AG08396 (cell line): Measurements from ENCODE around the gene IFNA1.
"Not testable (repeated sequence)": the region's sequence is repeated elsewhere in the genome, so short reads cannot be mapped to it uniquely, and the experiment has no call there.

Experiments
- DNase-seq: peaks from one replicate; pipeline ENCODE4 v3.0.0; 2012; ENCODE audit warnings: low spot score, mixed read lengths

Gene IFNA1

GRCh38 chr9:21449312-21449711 lies 9.1 kb downstream of the IFNA1 start:
- not testable (repeated sequence) for DNase-seq

GRCh38 chr9:21450733-21451394 lies 10.6 kb downstream of the IFNA1 start:
- no peak for DNase-seq

- DNase-seq, result no peak
Observed at GRCh38 chr9:21452681-21453080, 12.4 kb downstream of the IFNA1 start.

GRCh38 chr9:21454149-21454548 lies 13.9 kb downstream of the IFNA1 start:
- DNase-seq, result no peak

DNA sequence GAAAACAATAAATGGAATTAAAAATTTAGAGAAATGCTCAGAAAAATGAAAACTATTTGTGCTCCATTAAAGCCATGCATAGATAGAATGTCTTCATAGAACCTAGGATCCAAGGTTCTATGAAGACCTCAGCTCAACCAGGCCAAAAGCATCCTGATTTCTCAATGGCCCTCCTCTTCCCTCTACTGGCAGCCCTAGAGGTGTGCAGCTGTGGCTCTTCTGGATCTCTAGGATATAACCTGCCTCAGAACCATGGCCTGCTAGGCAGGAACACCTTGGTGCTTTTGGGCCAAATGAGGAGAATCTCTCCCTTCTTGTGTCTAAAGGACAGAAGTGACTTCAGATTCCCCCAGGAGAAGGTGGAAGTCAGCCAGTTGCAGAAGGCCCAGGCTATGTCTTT lies 15.1 kb downstream of the IFNA1 start:
- peak; percentile 48 for DNase-seq

DNA sequence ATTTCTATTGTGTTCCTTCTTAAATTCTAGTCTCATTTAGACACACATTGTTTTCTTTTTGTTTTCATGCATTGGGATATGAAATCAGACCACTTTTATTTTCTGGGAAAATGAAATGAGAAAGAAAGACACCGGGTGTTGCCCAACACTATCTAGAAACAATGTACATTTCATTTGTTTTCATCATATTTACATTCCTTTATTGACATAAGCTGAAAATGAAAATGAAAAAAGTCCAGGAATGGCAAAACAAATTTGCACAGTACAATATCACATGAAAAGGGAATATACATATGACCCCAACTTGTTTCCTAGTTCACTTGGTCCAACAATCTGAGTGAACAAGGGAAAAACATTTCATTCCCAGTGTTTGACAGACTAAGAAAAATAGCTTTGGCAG lies 21.1 kb downstream of the IFNA1 start:
- no peak for DNase-seq

- DNase-seq, result no peak
Observed at GRCh38 chr9:21465138-21465537, 24.9 kb downstream of the IFNA1 start.

DNA sequence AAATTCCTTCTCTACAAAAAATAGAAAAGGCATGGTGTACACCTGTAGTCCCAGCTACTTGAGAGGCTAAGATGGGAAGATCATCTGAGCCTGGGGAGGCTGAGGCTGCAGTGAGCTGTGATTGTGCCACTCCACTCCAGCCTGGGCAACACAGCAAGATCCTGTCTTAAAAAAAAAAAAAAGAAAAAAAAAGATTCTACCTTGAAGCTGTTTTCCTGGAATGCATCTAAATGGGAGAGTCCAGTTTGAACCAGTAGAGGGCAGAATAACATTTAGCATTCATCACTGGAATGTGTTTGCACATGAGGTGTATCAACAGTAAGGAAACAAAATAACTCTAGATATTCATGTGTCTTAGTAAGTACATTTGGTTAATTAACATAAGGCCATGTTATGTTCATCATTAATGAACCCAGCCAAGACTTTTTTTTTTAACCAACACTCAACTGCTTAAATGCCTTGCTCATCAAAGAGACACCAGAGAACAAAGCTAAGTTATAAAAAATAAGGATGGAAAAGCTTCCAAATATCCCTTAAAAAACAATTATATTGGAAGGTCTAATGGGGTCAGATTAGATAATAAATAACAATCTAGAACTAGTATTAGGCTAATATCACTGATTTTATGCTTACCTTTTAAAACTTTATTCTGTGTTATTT lies 25.8 kb downstream of the IFNA1 start:
- DNase-seq, result peak; percentile 55

DNA sequence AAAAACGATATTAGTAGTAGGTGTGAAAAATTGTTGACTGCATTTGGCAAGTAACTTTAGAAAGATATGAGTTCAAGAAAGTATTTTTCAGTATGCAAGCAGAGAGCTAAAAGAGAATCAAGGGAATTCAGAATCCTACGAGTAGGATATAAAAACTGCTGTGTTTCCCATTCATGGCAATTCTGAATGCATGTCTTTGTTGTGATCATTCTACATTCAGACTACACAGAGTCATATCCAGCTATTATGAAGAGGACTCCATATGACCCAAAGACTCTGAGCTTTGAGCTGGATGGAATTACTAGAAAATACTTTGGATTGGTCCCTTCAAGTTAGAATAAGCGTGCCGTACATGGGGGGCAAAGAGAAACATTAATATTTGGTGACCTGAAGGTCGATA lies 29.9 kb downstream of the IFNA1 start:
- DNase-seq, result no peak

GRCh38 chr9:21473236-21473635 lies 33.0 kb downstream of the IFNA1 start:
- no peak for DNase-seq

DNA sequence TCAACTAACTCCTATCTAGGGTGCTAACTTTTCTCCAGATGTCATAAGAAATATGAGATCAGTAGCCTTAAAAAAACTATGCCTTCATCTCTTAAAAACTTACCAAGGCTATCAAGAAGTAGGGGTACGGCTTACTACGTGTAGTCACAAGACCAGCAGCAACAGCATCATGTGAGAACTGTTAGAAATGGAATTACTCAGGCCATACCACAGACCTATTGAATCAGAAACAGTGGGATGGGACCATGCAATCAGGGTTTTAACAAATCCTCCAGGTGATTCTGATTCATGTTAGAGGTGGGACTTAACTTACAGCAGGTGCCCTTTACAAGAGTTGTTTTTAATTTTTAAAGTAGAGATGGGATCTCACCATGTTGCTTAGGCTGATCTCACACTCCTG lies 37.2 kb downstream of the IFNA1 start:
- DNase-seq, result no peak

DNA sequence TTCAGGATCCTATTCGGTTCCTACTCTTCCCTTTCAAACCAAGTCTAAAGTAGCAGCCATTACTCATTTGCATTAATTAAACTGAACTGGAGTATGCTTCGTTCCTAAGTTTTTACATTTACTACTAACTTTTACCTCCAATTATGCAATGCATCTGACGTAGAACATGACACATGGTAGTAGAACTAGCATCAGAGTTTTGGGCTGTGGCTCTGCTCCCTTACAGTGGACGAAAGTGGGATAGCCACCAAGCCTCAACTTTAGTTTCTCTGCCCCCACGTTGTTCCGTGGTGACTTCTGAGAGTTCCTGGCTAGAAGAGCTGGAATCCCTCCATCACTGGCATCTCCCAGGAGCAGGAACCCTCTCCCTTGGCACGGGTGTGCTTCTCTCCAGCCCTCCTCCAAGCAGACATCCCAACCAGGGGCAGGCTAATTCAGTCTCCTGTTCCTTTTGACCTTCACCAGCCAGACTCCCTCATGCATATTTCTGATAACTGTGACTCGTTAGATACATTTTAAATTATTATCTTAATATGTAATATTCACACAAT lies 39.0 kb downstream of the IFNA1 start:
- DNase-seq, result no peak

DNA sequence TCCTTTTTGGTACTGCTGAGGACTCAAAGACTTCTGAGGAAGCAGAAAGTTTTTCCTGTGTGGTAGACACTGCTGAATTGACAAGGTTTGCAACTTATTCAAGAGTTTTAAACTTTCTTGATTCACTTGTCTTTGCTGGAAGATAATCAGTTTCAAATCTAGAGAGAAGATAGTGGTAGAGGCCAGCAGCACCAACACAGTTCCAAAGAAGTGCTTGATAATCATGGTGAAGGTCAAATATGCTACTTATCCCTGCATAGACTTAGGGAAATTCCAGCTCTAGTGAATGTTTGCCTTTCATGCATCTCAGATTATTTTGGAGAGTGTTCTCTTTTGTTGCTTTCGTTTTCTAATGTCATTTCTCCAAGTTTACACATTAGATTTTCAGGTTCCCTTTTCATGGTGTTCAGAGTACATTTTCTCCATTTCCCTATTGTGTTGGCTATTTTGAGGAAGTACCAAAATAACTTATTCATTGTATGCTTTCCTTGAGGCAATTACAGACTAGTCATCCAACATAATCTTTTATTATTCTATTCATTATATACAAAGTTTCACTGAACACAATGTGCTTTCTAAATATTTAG lies 41.3 kb downstream of the IFNA1 start:
- DNase-seq, result no peak

GRCh38 chr9:21482213-21482612 lies 42.0 kb downstream of the IFNA1 start, which contains the start of gene IFNE:
Gene IFNE (minus strand): TSS chr9:21482313. CDS start chr9:21481694, 619 bp downstream.
- no peak for DNase-seq
